Tibial nerve (tissue), 4 donors: ENCODE measurements around the gene CTNNA2.

Experiments
- EP300 ChIP-seq, 2 donors: sonication (generic); formaldehyde crosslinking; IDR thresholded peaks; one replicate each; pipeline ENCODE4 v1.6.1; 2017; ENCODE audit warnings: antibody characterized with exemption in 2 of 2, mild to moderate bottlenecking in 1 of 2
- POLR2A ChIP-seq, 2 donors: fragments of 450-650 bp; IDR thresholded peaks; one replicate each; pipeline ENCODE4 v1.6.1; 2017; ENCODE audit warnings: antibody characterized with exemption in 2 of 2, mild to moderate bottlenecking in 2 of 2, moderate library complexity in 2 of 2
- TF ChIP-seq, protein P1 (sequence below), 5 experiments: fragments of 200-600 bp in 3 of 5; fragments of 450-650 bp in 2 of 5; sonication (generic) in 3 of 5; IDR thresholded peaks; one replicate each; pipeline ENCODE4 v1.5.1; 2016 to 2019; ENCODE audit warnings: antibody characterized with exemption in 5 of 5, mild to moderate bottlenecking in 3 of 5, moderate library complexity in 2 of 5

DNA sequence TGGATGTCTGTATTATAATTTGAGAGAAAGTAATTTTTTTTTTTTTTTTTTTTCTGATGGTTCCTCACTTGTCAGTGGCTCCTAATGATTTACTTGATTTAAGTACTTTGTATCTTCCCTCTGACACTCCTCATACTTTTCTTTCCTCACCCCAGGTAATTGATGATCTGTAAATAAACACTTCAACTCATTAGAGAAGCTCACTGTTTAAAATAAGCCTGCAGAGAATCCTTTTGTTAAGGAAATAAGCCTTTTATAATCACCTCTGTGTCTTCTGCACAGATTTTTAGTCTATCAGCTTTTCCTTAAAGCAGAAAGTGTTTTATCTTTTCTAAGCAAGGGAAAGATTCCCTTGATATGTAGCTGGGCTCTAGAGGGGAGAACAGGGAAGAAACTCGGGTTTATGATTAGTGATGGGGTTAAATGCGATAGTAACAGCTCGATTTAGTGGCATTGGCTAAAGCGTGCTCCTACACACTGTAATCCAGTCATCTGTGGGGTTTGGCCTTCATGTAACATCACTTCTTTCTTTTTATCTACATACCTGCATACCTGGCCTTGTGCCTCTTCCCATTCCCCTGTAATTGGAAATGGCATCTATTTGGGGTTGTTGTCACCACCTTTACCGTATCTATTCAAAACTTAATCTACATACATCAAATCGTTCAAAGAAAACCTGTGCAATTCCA, 851.8 kb downstream of the CTNNA2 start:
- TF ChIP-seq POLR2A (IDR thresholded peaks at IDR 0.05) (no peak), EP300 (IDR thresholded peaks at IDR 0.05) (no peak)
- TF ChIP-seq, protein P1, sequence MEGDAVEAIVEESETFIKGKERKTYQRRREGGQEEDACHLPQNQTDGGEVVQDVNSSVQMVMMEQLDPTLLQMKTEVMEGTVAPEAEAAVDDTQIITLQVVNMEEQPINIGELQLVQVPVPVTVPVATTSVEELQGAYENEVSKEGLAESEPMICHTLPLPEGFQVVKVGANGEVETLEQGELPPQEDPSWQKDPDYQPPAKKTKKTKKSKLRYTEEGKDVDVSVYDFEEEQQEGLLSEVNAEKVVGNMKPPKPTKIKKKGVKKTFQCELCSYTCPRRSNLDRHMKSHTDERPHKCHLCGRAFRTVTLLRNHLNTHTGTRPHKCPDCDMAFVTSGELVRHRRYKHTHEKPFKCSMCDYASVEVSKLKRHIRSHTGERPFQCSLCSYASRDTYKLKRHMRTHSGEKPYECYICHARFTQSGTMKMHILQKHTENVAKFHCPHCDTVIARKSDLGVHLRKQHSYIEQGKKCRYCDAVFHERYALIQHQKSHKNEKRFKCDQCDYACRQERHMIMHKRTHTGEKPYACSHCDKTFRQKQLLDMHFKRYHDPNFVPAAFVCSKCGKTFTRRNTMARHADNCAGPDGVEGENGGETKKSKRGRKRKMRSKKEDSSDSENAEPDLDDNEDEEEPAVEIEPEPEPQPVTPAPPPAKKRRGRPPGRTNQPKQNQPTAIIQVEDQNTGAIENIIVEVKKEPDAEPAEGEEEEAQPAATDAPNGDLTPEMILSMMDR (IDR thresholded peaks at IDR 0.05): no peak
